ENCODE data around the gene MYO1E.
"Not testable (repeated sequence)": the region's sequence is repeated elsewhere in the genome, so short reads cannot be mapped to it uniquely, and the experiment has no call there.

The MYO1E gene

DNA sequence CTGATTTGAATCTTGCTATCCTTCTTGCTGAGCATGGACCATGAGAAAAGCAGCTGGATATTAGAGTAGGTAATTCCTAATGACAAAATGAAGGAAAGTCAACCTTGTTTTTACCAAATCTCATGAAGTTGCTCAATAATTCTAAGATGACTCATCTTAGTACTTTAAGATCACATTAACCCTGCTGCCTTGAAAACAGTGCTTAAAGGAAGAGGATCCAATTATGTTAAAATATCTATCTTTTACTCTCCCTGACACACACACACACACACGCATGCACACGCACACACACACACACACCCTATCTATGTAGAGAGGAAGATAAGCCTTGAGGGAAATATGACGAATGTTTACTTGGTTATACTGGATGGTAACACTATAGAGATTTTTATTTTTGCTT lies 16.0 kb upstream of the MYO1E start:
- DNase-seq: no peak
- intact Hi-C loops (cut with DNase I): no loop called here

DNA sequence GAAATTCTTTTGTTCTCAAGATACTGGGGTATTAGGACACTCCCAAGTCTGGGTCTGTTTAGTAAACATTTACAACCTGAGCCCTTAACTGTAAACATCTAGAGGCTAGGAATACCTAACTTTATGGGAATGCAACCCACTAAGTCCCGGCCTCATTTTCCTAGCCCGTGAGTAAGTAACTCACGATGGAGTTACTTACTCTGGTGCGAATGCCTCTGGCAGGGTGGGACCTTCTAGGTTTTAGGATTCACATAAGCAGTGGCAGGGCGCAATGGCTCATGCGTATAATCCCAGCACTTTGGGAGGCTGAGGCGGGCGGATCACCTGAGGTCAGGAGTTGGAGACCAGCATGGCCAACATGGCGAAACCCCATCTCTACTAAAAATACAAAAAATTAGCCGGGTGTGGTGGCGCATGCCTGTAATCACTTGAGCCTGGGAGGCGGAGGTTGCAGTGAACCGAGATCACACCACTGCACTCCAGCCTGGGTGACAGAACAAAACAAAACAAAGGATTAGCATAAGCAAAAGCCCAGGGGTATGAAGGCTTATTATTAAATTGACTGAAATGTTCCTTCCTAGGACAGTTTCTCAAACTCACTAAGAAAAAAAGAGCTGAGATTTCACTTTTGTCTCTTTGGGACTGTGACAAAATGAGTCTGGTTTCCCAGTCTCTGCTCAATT lies 14.7 kb upstream of the MYO1E start:
- DNase-seq; intact Hi-C loops (cut with DNase I): not testable (repeated sequence)

DNA sequence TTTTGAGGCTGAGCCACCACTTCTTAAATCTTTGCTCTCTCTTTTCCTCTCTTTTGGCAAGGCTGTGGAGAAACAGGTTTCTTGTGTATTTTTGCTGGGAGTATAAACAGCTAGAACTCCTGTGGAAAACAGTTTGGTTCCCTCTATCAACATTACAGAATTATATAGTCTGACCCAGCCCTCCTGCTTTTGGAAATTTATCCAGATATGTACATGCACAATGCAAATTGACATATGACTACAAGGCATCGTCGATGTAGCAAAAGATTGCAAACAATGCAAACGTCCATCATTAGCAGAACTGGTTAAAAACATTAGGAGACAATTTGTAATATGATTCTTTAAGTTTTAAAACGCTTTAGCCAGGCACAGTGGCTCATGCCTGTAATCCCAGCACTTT lies 12.5 kb upstream of the MYO1E start:
- DNase-seq: no peak
- intact Hi-C loops (cut with DNase I): no loop called here

DNA sequence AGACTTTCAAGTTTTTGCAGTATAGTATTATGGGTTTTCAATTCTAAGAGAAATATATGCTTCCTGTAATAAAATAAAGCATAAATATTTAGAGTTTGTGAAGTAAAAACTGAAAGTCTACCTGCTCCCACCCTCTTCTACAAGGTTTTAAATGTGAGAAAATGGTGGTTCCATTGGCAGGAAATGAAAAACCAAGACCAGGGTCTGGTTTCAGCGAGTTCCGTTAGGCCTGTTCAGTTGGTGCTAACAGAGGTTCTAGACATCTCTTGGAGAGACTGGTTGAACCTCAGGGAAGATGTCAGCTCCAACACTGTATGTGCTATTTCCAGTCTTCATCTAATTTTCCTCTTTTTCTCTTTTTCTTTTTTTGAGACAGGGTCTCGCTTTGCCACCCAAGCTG lies 11.8 kb upstream of the MYO1E start:
- intact Hi-C loops (cut with DNase I): no loop called here
- DNase-seq: no peak

DNA sequence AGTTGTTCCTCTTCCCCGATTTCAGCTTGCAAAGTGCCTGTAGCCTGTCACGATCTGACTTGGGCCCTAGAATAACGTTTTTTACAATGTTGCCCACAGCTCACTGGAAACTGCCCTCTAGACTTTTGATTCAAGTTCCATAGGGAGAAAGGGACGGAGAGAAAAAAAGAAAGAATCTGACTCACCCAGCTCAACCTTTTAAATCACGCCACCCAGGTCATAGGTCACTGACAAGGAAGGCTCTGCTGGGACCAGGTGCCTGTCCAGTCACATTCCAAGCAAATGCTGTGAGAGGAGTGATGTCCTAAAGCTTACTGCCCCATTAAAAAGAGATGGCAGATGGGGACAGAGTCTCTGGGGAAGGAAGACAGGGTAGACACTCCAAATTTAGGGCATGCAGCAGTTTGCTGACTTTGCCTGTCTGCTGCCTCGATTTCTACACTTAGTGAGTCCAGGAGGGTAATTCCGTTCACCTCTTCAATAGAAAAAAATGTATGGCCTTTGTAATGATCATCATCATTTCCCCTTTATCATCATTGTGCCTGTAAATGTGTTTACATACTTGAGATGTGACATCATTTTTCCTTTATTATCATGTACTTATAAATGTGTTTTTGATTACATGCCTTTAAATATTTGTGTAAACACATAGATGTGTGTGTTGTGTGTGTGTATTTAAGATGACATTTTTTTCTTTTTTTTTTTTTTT lies 8.4 kb upstream of the MYO1E start:
- intact Hi-C loops (cut with DNase I): no loop called here
- no peak for DNase-seq

- intact Hi-C loops (cut with DNase I): loop anchor here (5.0 to 10.0 kb wide), 3 partner anchors 33 to 135 kb away; no protein-coding TSS in a partner anchor
- DNase-seq: no peak
Observed at GRCh38 chr15:59379531-59379930, 6.9 kb upstream of the MYO1E start.

- intact Hi-C loops (cut with DNase I): loop anchor here (5.0 to 10.0 kb wide), 3 partner anchors 33 to 134 kb away; no protein-coding TSS in a partner anchor
- DNase-seq: no peak
Observed at GRCh38 chr15:59378855-59379254, 6.2 kb upstream of the MYO1E start.

- no peak for DNase-seq
- intact Hi-C loops (cut with DNase I): loop anchor here (5.0 to 10.0 kb wide), 3 partner anchors 34 to 133 kb away; no protein-coding TSS in a partner anchor
Observed at GRCh38 chr15:59377924-59378323, 5.3 kb upstream of the MYO1E start.

- intact Hi-C loops (cut with DNase I): loop anchor here (5.0 to 10.0 kb wide), 3 partner anchors 36 to 132 kb away; no protein-coding TSS in a partner anchor
- DNase-seq: no peak
Observed at GRCh38 chr15:59376733-59377132, 4.1 kb upstream of the MYO1E start.

DNA sequence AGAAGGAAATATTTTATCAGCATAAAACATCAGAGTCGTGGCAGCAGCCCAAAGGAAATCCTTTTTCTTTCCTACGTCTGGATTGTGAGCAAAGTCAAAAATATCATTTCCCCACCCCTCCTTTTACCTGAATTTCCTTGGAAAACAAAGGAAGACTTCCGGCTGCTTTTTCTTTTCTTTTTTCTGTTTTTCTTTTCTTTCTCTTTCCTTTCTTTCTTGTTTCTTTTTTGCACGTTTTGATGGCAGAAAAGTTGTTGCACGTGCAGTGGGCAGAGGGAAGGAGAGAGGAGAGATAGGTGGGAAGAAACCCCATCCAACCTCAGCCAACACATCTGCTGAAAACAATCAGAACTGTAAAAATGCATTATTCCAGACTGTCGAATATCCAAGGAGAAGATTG lies 544 bp upstream of the MYO1E start:
- intact Hi-C loops (cut with DNase I): loop anchor here (5.0 to 10.0 kb wide), 3 partner anchors 71 to 386 kb away; partner anchors contain the start of gene RNF111
- DNase-seq: no peak

- DNase-seq: peak in 8 of 10 donors; percentile 3 to 89 (median 25)
- intact Hi-C loops (cut with DNase I): loop anchor here (5.0 to 10.0 kb wide), 3 partner anchors 69 to 384 kb away; partner anchors contain the start of gene RNF111
Observed at GRCh38 chr15:59371458-59372351, 966 bp downstream of the MYO1E start.

DNA sequence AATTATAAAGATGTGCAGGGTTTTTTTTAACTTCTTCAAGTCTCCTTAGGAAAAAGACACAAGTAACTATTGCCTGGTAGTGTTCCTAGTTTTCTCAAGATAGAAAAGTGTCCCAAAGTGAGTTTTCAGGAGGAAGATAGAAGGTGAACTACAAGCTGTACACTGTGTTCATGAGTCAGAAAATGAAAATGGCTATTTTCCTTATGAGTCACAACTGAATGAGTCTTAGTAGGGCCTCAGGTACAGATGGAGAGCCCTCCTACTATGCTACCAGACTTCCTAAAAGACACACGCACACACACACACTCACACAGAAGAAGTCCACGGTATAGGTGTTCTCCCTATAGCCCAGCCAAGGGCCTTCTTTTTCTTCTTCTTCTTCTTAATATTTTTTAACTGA lies 3.1 kb downstream of the MYO1E start:
- intact Hi-C loops (cut with DNase I): no loop called here
- DNase-seq: no peak

DNA sequence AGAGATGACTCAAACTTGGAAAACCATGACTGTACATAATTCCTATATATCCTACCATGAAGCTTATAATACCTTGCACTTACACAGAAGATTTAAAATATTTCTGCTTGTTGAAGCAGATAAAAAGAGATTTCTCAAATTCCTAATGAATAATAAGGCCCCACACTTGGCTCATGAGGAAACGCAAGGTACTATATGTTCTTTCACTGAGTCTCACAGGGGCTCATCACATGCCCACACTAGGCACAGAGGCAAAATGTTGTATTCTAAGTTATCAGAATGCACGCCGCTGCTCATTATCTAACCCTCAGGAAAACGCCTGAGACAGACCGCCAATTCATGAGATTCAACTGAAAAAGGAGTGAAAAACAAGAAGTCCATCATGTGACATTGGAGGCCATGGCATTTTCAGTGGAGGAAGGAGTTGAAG lies 5.6 kb downstream of the MYO1E start:
- DNase-seq: peak in 1 of 10 donors; percentile 9
- intact Hi-C loops (cut with DNase I): no loop called here

DNA sequence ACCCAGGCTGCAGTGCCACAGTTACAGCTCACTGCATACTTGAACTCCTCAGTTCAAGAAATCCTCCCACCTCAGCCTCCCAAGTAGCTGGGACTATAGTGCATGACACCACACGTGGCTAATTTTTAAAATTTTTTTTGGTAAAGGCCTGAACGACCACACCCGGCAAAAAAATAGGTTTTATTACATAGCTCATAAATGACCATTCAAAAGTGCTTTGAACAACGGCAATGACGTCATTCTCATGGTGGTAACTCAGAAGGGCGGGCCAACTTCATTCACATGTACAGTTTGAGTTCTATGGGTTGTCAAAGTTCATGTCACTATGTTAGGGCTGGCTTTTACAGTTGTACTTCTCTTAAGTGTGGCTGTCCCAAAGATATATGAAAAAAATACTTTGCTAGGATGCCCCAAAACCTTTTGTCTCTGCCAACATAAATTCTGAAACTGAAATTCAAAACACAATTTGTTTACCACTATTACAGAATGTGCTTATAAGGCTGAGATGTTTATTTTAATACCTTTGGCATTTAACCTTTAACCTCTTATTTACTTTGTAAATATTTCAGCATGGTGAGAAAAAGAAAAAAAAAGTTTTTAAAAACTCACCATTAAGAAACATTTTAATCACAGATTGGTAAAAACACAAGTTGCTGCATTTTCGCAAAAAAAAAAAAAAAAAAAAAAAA lies 6.2 kb downstream of the MYO1E start:
- no peak for DNase-seq
- intact Hi-C loops (cut with DNase I): no loop called here

DNA sequence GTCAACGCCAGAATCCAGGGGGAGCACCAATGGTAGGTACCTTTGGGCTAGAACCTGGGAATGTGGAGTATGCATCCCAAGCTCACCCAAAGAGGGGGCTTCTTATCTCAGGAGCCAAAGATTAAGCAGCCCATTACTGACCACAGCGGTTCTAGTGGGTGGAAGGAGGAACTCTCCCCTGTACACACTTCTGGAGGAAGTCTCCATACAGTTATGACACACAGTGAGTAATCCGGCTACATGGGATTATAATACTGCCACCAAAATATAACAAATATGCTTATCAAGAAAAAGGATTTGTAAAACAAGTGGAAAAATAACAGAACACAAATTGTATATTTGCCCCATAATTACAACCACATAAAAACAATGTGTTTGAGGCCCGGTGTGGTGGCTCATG lies 8.4 kb downstream of the MYO1E start:
- no peak for DNase-seq
- intact Hi-C loops (cut with DNase I): no loop called here

DNA sequence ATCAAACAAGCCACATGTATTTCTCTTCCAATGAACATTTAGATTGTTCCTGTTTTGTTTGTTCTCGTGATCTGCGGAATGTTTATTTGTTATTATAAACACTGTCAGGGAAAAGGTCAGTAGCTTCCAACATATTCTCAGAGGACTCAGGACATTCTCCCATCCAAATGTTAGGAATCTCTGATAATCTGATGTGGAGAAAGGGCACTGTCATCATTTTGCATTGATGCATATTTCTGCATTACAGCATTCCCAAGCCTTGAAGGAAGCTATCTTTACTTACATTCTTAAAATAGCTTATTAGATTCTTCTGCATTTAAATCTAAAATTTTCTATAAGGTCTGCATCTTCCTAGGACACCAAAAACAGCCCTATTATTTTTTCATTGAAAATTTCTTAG lies 10.3 kb downstream of the MYO1E start:
- intact Hi-C loops (cut with DNase I): no loop called here
- no peak for DNase-seq

GRCh38 chr15:59360896-59361295 lies 11.8 kb downstream of the MYO1E start:
- intact Hi-C loops (cut with DNase I): no loop called here
- DNase-seq: no peak

GRCh38 chr15:59360305-59360704 lies 12.4 kb downstream of the MYO1E start:
- intact Hi-C loops (cut with DNase I): no loop called here
- no peak for DNase-seq

DNA sequence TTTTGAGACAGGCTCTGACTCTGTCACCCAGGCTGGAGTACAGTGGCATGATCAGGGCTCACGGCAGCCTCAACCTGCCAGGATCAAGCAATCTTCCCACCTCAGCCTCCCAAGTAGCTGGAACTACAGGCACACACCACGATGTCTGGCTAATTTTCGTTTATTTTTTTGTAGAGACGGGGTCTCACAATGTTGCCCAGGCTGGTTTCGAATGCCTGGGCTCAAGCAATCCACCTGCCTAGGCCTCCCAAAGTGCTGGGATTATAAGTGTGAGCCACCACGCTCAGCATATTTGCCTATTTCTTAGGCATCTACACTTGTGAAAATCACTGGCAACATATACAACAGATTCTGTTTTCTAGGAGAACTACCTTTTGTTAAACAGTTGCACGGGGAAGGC lies 16.9 kb downstream of the MYO1E start:
- intact Hi-C loops (cut with DNase I): no loop called here
- DNase-seq: no peak

GRCh38 chr15:59354417-59355031 lies 18.1 kb downstream of the MYO1E start:
- no peak for DNase-seq
- intact Hi-C loops (cut with DNase I): no loop called here
